Breast epithelium (tissue), 3 donors: ENCODE results near the gene ITPR1.

Experiments used
- CTCF ChIP-seq, 3 donors: fragments of 450-650 bp; IDR thresholded peaks; one replicate each; pipeline ENCODE4 v1.5.1; 2016 to 2017; ENCODE audit warnings: antibody characterized with exemption in 3 of 3, mild to moderate bottlenecking in 3 of 3, moderate library complexity in 3 of 3
- POLR2A ChIP-seq: fragments of 450-650 bp; IDR thresholded peaks from one replicate; pipeline ENCODE4 v1.6.1; 2016; ENCODE audit warnings: antibody characterized with exemption, mild to moderate bottlenecking, moderate library complexity
- POLR2AphosphoS5 ChIP-seq, 3 donors: sonication (generic); formaldehyde crosslinking; IDR thresholded peaks; one replicate each; pipeline ENCODE4 v1.6.1; 2017; ENCODE audit warnings: antibody characterized with exemption in 3 of 3

- TF ChIP-seq CTCF (IDR thresholded peaks at IDR 0.05) = no peak
- no peak for TF ChIP-seq POLR2AphosphoS5 (IDR thresholded peaks at IDR 0.05)
- TF ChIP-seq POLR2A = no peak
Observed at GRCh38 chr3:4693620-4694019, 200.5 kb downstream of the ITPR1 start.
